CD4-positive, alpha-beta T cell treated with Interleukin-21 for 1 hour (primary cell): ENCODE measurements around the gene BCL2L12.

Experiments
- DNase-seq: peaks from one replicate; pipeline ENCODE4 v3.0.0-alpha.2; 2020

BCL2L12 gene

GRCh38 chr19:49665036-49665350, 740 bp upstream of the BCL2L12 start:
- no peak for DNase-seq

- no peak for DNase-seq
Observed at GRCh38 chr19:49666120-49666444, 349 bp downstream of the BCL2L12 start.

- no peak for DNase-seq
Observed at GRCh38 chr19:49667473-49667872, 1.7 kb downstream of the BCL2L12 start.

- no peak for DNase-seq
Observed at GRCh38 chr19:49669516-49669915, 3.8 kb downstream of the BCL2L12 start.

- DNase-seq = peak; percentile 80
Observed at GRCh38 chr19:49672131-49672919, 6.6 kb downstream of the BCL2L12 start.

- no peak for DNase-seq
Observed at GRCh38 chr19:49676136-49676783, 10.5 kb downstream of the BCL2L12 start.

- DNase-seq = peak; percentile 100
Observed at GRCh38 chr19:49676784-49677230, 11.1 kb downstream of the BCL2L12 start.

- peak; percentile 53 for DNase-seq
Observed at GRCh38 chr19:49677231-49677900, 11.6 kb downstream of the BCL2L12 start, which contains the start of gene PRMT1. Gene PRMT1, plus strand, starts transcription at chr19:49677271. Its CDS starts 10 bp downstream, at chr19:49677281.

DNA sequence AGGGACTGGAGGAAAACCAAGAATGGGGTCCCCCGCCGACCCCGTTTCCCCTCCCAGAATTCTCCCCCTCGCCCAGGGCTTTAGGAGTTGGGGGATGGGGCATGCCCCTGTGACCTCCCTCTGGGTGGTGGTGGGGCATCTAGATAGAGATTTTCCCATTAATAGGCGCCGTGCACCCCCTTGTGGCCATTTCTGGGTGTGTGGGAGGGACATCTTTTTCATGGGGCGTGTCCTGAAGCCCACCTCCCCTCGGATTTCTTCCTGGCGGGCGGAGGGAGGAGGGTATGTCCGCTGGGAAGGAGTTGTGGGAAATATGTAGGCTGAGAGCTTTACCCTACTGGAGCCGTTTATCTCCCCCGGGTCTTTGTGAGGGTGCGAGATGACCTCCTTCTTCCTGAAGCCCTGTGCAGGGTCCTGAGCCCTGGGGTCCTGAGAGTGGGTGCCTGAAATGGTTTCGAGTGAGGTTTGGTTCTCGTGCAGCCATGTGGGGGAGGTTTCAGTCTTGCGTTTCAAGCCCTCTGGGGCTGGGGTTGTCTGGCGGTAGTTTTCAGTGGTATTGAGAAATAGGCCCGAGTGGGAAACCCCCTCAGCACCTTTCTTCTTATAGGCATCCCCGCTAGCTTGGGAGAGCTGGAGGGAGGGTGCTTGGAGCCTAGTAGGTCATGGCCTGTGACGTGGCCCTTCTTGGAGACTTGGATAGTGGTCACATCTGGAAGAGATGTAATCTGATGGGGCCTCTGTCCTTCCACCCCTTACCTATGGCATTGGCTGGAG, 12.4 kb downstream of the BCL2L12 start:
- peak; percentile 85 for DNase-seq

DNA sequence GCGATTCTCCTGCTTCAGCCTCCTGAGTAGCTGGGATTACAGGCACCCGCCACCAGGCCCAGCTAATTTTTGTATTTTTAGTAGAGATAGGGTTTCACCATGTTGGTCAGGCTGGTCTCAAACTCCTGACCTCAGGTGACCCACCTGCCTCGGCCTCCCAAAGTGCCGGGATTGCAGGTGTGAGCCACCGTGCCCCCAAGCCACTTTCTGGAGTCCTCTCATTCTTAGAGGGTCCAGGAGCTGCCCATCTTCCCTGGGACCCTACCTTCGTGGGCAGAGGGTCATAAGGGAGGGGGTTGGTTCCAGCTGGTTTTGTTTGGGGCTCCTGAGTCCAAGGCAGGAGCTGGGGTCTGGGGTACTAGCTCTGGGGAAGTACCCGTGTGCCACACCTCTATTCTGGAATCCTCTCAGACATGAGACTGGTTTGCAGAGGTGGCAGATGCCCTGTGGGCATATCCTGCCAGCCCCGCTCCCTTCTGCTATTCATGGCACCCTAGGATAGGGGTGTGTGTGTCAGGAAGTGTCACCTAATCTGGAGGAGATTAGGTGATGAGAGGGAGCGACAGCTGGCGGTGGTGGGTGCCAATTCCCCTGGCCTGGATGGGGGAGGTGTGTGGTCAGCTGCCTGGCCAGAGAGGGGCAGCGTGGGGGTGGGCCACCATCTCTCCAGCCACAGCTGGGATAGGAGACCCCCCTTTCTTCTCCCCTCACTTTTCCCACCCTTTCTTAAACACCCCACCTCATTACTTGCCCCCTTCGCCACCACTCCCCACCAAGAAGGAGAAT, 13.4 kb downstream of the BCL2L12 start:
- peak; percentile 22 for DNase-seq

GRCh38 chr19:49679771-49680413, 14.2 kb downstream of the BCL2L12 start:
- no peak for DNase-seq

- DNase-seq = peak; percentile 92
Observed at GRCh38 chr19:49680421-49681351, 15.0 kb downstream of the BCL2L12 start.

DNA sequence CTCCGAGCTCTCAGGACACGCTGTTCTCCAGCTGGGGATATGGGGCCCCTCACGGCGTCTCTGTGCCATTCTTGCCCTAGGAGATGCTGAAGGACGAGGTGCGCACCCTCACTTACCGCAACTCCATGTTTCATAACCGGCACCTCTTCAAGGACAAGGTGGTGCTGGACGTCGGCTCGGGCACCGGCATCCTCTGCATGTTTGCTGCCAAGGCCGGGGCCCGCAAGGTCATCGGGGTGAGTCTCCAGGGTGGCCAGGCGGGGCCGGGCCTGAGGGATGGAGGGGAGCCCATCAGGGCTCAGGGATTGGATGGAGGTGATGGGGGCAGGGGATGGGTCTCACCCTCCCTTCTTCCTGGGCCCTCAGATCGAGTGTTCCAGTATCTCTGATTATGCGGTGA, 16.1 kb downstream of the BCL2L12 start:
- no peak for DNase-seq

- no peak for DNase-seq
Observed at GRCh38 chr19:49682274-49682673, 16.5 kb downstream of the BCL2L12 start.

DNA sequence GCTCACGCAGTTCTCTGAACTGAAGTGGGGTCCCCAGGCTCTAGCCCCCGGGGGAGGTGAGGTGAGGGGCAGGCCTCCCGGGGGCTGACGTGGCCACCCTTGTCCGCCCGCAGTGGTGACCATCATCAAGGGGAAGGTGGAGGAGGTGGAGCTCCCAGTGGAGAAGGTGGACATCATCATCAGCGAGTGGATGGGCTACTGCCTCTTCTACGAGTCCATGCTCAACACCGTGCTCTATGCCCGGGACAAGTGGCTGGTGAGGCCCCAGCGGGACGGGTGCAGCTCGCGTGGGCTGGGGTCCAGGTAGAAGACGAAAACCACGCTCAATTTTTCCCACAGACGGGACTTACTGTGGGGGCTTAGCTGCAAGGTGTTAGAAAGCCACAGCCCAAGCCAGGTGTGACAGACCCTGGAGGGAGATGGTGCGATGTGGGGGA, 18.1 kb downstream of the BCL2L12 start:
- DNase-seq = no peak

GRCh38 chr19:49684251-49684982, 18.7 kb downstream of the BCL2L12 start:
- DNase-seq = peak; percentile 28

DNA sequence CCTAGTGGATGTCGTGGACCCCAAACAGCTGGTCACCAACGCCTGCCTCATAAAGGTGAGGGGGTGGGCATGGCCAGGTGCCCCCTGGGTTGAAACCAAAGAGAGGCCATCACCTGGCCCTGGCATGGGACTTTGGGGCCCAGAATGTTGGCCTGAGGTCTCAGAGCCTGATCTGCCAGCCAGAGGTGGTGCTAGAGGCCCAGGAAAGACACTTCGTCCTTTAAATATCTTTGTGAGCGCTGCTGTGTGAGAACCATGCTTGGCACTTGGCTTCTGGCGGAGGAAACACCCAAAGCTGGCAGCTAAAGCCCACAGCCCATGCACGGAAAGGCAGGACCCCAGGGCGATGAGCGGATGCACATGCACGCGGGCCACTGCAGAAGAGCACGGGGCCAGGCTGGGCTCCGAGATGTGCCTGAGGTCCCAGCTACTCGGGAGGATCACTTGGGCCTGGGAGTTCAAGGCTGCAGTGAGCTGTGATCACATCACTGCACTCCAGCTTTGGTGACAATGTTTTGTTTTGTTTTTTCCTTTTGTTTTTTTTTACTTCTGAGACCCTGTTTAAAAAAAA, 19.3 kb downstream of the BCL2L12 start:
- DNase-seq = no peak

- DNase-seq = no peak
Observed at GRCh38 chr19:49685845-49686332, 20.2 kb downstream of the BCL2L12 start.

- DNase-seq = no peak
Observed at GRCh38 chr19:49686503-49687088, 20.9 kb downstream of the BCL2L12 start.
